H1 (cell line): ENCODE measurements around the gene OR52B6. TPM values are rescaled to one million over a fixed set of nuclear protein-coding genes. Genes with fewer than 3 reads are reported as not detected.

Source experiments
- GTF2F1 ChIP-seq: IDR thresholded peaks from 2 replicates; pipeline ENCODE4 v1.6.1; 2012; ENCODE audit warnings: low read depth, low read length, improper control_type of control experiment, borderline replicate concordance
- SAP30 ChIP-seq: fragments of 300-600 bp; sonication (generic); IDR thresholded peaks from 2 replicates; pipeline ENCODE4 v1.7.1; 2012; ENCODE audit warnings: low read length, moderate library complexity, mild to moderate bottlenecking, inconsistent platforms; ENCODE audit not compliant: insufficient read depth, insufficient replicate concordance
- SRF ChIP-seq: IDR thresholded peaks from 2 replicates; pipeline ENCODE4 v1.6.1; 2011; ENCODE audit warnings: mild to moderate bottlenecking, low read depth, low read length, moderate library complexity
- TAF1 ChIP-seq: IDR thresholded peaks from 2 replicates; pipeline ENCODE4 v1.6.1; 2011; ENCODE audit warnings: mild to moderate bottlenecking, low read depth, low read length
- TEAD4 ChIP-seq: IDR thresholded peaks from 2 replicates; pipeline ENCODE4 v1.6.1; 2012; ENCODE audit warnings: low read depth, low read length, inconsistent platforms, mixed read lengths
- polyA plus RNA-seq, 7 experiments: library from polyadenylated mRNA; depleted of rRNA in 3 of 7; stranded (reverse) in 5 of 7; unstranded in 2 of 7; fragments of >200 nt in 5 of 7; fragments of 200-250 nt in 2 of 7; gene quantifications; 1 replicate in 5 of 7; 2 replicates in 1 of 7; 4 replicates in 1 of 7; pipeline versions ENCODE4 v1.2.1 to v1.2.3, GENCODE V29; 2011 to 2013; ENCODE audit warnings: missing spikeins in 2 of 7, mixed read lengths in 2 of 7
- total RNA-seq: library from RNA; stranded (reverse); fragmentation: NEBNext Ultra II Directional; extraction: Animal tissue kit (Norgen Biotek cat#: 25700); gene quantifications from 2 replicates; pipeline ENCODE4 v1.2.1, GENCODE V29; 2021
- TF ChIP-seq, protein P1 (sequence below): fragments of 300-600 bp; sonication (generic); IDR thresholded peaks from 2 replicates; pipeline ENCODE4 v1.7.1; 2012; ENCODE audit warnings: low read length, moderate library complexity, mild to moderate bottlenecking, inconsistent platforms; ENCODE audit not compliant: insufficient replicate concordance

OR52B6 gene
- total and polyA plus RNA-seq, 2 of the 8 experiments (the other 6 are each of a cell fraction or from before 2014, with no cell fraction given): not detected

DNA sequence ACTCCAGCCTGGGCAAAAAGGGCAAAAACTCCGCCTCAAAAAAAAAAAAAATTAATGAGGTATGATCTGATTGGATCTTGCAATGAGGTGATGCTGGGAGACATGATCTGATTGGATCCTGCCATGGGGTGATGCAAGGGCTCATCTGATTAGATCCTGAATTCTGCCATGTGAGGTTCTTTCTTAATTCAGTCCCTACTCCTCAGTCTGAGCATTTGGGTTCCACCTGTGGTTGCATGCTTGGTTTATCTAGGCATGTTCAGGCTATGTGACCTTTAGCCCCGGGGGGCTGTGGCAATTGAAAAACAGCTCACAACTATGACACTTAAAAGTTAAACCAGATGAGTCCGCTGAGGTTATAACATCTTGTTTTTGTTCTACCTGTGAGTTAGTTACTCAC is 10.9 kb downstream of the OR52B6 start (continued):
- TF ChIP-seq, protein P1, sequence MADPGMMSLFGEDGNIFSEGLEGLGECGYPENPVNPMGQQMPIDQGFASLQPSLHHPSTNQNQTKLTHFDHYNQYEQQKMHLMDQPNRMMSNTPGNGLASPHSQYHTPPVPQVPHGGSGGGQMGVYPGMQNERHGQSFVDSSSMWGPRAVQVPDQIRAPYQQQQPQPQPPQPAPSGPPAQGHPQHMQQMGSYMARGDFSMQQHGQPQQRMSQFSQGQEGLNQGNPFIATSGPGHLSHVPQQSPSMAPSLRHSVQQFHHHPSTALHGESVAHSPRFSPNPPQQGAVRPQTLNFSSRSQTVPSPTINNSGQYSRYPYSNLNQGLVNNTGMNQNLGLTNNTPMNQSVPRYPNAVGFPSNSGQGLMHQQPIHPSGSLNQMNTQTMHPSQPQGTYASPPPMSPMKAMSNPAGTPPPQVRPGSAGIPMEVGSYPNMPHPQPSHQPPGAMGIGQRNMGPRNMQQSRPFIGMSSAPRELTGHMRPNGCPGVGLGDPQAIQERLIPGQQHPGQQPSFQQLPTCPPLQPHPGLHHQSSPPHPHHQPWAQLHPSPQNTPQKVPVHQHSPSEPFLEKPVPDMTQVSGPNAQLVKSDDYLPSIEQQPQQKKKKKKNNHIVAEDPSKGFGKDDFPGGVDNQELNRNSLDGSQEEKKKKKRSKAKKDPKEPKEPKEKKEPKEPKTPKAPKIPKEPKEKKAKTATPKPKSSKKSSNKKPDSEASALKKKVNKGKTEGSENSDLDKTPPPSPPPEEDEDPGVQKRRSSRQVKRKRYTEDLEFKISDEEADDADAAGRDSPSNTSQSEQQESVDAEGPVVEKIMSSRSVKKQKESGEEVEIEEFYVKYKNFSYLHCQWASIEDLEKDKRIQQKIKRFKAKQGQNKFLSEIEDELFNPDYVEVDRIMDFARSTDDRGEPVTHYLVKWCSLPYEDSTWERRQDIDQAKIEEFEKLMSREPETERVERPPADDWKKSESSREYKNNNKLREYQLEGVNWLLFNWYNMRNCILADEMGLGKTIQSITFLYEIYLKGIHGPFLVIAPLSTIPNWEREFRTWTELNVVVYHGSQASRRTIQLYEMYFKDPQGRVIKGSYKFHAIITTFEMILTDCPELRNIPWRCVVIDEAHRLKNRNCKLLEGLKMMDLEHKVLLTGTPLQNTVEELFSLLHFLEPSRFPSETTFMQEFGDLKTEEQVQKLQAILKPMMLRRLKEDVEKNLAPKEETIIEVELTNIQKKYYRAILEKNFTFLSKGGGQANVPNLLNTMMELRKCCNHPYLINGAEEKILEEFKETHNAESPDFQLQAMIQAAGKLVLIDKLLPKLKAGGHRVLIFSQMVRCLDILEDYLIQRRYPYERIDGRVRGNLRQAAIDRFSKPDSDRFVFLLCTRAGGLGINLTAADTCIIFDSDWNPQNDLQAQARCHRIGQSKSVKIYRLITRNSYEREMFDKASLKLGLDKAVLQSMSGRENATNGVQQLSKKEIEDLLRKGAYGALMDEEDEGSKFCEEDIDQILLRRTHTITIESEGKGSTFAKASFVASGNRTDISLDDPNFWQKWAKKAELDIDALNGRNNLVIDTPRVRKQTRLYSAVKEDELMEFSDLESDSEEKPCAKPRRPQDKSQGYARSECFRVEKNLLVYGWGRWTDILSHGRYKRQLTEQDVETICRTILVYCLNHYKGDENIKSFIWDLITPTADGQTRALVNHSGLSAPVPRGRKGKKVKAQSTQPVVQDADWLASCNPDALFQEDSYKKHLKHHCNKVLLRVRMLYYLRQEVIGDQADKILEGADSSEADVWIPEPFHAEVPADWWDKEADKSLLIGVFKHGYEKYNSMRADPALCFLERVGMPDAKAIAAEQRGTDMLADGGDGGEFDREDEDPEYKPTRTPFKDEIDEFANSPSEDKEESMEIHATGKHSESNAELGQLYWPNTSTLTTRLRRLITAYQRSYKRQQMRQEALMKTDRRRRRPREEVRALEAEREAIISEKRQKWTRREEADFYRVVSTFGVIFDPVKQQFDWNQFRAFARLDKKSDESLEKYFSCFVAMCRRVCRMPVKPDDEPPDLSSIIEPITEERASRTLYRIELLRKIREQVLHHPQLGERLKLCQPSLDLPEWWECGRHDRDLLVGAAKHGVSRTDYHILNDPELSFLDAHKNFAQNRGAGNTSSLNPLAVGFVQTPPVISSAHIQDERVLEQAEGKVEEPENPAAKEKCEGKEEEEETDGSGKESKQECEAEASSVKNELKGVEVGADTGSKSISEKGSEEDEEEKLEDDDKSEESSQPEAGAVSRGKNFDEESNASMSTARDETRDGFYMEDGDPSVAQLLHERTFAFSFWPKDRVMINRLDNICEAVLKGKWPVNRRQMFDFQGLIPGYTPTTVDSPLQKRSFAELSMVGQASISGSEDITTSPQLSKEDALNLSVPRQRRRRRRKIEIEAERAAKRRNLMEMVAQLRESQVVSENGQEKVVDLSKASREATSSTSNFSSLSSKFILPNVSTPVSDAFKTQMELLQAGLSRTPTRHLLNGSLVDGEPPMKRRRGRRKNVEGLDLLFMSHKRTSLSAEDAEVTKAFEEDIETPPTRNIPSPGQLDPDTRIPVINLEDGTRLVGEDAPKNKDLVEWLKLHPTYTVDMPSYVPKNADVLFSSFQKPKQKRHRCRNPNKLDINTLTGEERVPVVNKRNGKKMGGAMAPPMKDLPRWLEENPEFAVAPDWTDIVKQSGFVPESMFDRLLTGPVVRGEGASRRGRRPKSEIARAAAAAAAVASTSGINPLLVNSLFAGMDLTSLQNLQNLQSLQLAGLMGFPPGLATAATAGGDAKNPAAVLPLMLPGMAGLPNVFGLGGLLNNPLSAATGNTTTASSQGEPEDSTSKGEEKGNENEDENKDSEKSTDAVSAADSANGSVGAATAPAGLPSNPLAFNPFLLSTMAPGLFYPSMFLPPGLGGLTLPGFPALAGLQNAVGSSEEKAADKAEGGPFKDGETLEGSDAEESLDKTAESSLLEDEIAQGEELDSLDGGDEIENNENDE: no peak
- TF ChIP-seq SAP30: no peak
- no peak for TF ChIP-seq SRF
- no peak for TF ChIP-seq TEAD4
- no peak for TF ChIP-seq GTF2F1
- no peak for TF ChIP-seq TAF1
